HepG2 (cell line): ENCODE results near the gene ENTPD2. TPM values are rescaled to one million over a fixed set of nuclear protein-coding genes. Genes with fewer than 3 reads are reported as not detected.

Experiments used
- ARNT ChIP-seq: fragments of 450-650 bp; IDR thresholded peaks from 2 replicates; pipeline ENCODE4 v1.6.1; 2017
- ARNTL ChIP-seq: sonication (generic); formaldehyde crosslinking; IDR thresholded peaks from 2 replicates; pipeline ENCODE4 v1.4.0; 2020; ENCODE audit warnings: mild to moderate bottlenecking, missing genetic modification reagents
- CBX2 ChIP-seq, 2 experiments: fragments of 200-600 bp in 1 of 2; sonication (generic); formaldehyde crosslinking in 1 of 2; IDR thresholded peaks; 2 replicates each; pipeline versions ENCODE4 v1.7.0 to v1.8.1; 2018 to 2022; ENCODE audit warnings: low read depth in 2 of 2, low read length in 1 of 2, mild to moderate bottlenecking in 1 of 2, missing genetic modification reagents in 1 of 2
- CHD4 ChIP-seq: fragments of 200-600 bp; sonication (generic); IDR thresholded peaks from 2 replicates; pipeline ENCODE4 v1.7.0; 2017; ENCODE audit warnings: mild to moderate bottlenecking, low read length, borderline replicate concordance
- HMG20B ChIP-seq: conservative IDR thresholded peaks from 2 replicates; pipeline ENCODE4 v1.6.1; 2016; ENCODE audit warnings: missing genetic modification reagents, missing compliant biosample characterization
- JUNB ChIP-seq: sonication (generic); formaldehyde crosslinking; IDR thresholded peaks from 2 replicates; pipeline ENCODE4 v1.8.0; 2022; ENCODE audit warnings: missing genetic modification reagents, mild to moderate bottlenecking, borderline replicate concordance
- MYNN ChIP-seq: sonication (generic); formaldehyde crosslinking; IDR thresholded peaks from 2 replicates; pipeline ENCODE4 v1.4.0; 2020; ENCODE audit warnings: mild to moderate bottlenecking, low read depth, missing genetic modification reagents
- NFKB2 ChIP-seq: sonication (generic); formaldehyde crosslinking; IDR thresholded peaks from 2 replicates; pipeline ENCODE4 v1.4.0; 2020; ENCODE audit warnings: missing genetic modification reagents, borderline replicate concordance
- NR2F1 ChIP-seq, 2 experiments: fragments of 450-650 bp in 1 of 2; formaldehyde crosslinking in 1 of 2; IDR thresholded peaks; 2 replicates each; pipeline versions ENCODE4 v1.5.0 to v1.6.1; 2016 to 2020; ENCODE audit warnings: mild to moderate bottlenecking in 1 of 2, missing compliant biosample characterization in 1 of 2, missing genetic modification reagents in 1 of 2, moderate library complexity in 1 of 2
- RBM22 ChIP-seq: fragments of 200-400 bp; formaldehyde crosslinking; optimal IDR thresholded peaks from 2 replicates; pipeline ENCODE3; 2017; ENCODE audit warnings: mild to moderate bottlenecking, low read length, moderate library complexity
- RNF2 ChIP-seq: fragments of 450-650 bp; conservative IDR thresholded peaks from 2 replicates; pipeline ENCODE4 v1.6.1; 2016; ENCODE audit warnings: low read depth
- SIN3B ChIP-seq: fragments of 150-350 bp; IDR thresholded peaks from 2 replicates; pipeline ENCODE4 v1.6.1; 2014; ENCODE audit warnings: low read length
- SNAPC2 ChIP-seq: sonication (generic); formaldehyde crosslinking; IDR thresholded peaks from 2 replicates; pipeline ENCODE4 v1.8.1; 2022; ENCODE audit warnings: mild to moderate bottlenecking, missing genetic modification reagents
- SRSF9 ChIP-seq: fragments of 200-400 bp; formaldehyde crosslinking; IDR thresholded peaks from 2 replicates; pipeline ENCODE4 v1.6.1; 2018; ENCODE audit warnings: borderline replicate concordance, mild to moderate bottlenecking, low read depth, low read length; ENCODE audit not compliant: insufficient read depth, poor library complexity, severe bottlenecking
- TCF7 ChIP-seq: sonication (generic); IDR thresholded peaks from 2 replicates; pipeline ENCODE4 v1.6.1; 2016; ENCODE audit warnings: antibody characterized with exemption, low read depth
- ZFY ChIP-seq: sonication (generic); formaldehyde crosslinking; IDR thresholded peaks from 2 replicates; pipeline ENCODE4 v1.4.0; 2020; ENCODE audit warnings: missing genetic modification reagents
- ZKSCAN8 ChIP-seq: IDR thresholded peaks from 2 replicates; pipeline ENCODE4 v1.6.1; 2016; ENCODE audit warnings: borderline replicate concordance, missing genetic modification reagents, missing compliant biosample characterization
- ZMYM4 ChIP-seq: sonication (generic); formaldehyde crosslinking; IDR thresholded peaks from 2 replicates; pipeline ENCODE4 v1.8.1; 2023; ENCODE audit warnings: mild to moderate bottlenecking, missing genetic modification reagents
- ZNF232 ChIP-seq: sonication (generic); formaldehyde crosslinking; IDR thresholded peaks from 2 replicates; pipeline ENCODE4 v1.4.0; 2020; ENCODE audit warnings: missing genetic modification reagents, borderline replicate concordance
- ZNF274 ChIP-seq: sonication (generic); formaldehyde crosslinking; IDR thresholded peaks from 2 replicates; pipeline ENCODE4 v1.5.1; 2020; ENCODE audit warnings: mild to moderate bottlenecking, missing genetic modification reagents
- ZNF430 ChIP-seq: sonication (generic); formaldehyde crosslinking; IDR thresholded peaks from 2 replicates; pipeline ENCODE4 v1.9.0; 2021; ENCODE audit warnings: mild to moderate bottlenecking, missing genetic modification reagents
- ZNF547 ChIP-seq: sonication (generic); formaldehyde crosslinking; IDR thresholded peaks from 2 replicates; pipeline ENCODE4 v1.5.1; 2020; ENCODE audit warnings: mild to moderate bottlenecking, missing genetic modification reagents
- ZNF550 ChIP-seq: sonication (generic); formaldehyde crosslinking; IDR thresholded peaks from 2 replicates; pipeline ENCODE4 v1.4.0; 2020; ENCODE audit warnings: mild to moderate bottlenecking, missing genetic modification reagents, borderline replicate concordance
- ZNF710 ChIP-seq: sonication (generic); formaldehyde crosslinking; IDR thresholded peaks from 2 replicates; pipeline ENCODE4 v1.5.0; 2020; ENCODE audit warnings: mild to moderate bottlenecking, missing genetic modification reagents, borderline replicate concordance
- ZSCAN22 ChIP-seq: sonication (generic); formaldehyde crosslinking; IDR thresholded peaks from 2 replicates; pipeline ENCODE4 v1.4.0; 2020; ENCODE audit warnings: mild to moderate bottlenecking, missing genetic modification reagents
- polyA plus RNA-seq, 8 experiments: library from polyadenylated mRNA; depleted of rRNA in 3 of 8; stranded (reverse) in 7 of 8; unstranded in 1 of 8; fragments of >200 nt; fragmentation: Illumina TruSeq in 4 of 8; extraction: Trizol in 4 of 8; gene quantifications; 2 replicates each; pipeline versions ENCODE4 v1.2.1 to v1.2.3, GENCODE V29; 2011 to 2016; ENCODE audit warnings: low read depth in 4 of 8, missing spikeins in 1 of 8, mixed read lengths in 1 of 8; ENCODE audit not compliant: insufficient read depth in 1 of 8
- total RNA-seq, 5 experiments: library from RNA; depleted of rRNA; stranded (reverse); fragments of >200 nt; fragmentation: Illumina TruSeq; extraction: Trizol; gene quantifications; 2 replicates each; pipeline ENCODE4 v1.2.3, GENCODE V29; 2016; ENCODE audit warnings: low read depth in 1 of 5
- TF ChIP-seq, protein P1 (sequence below): sonication (generic); formaldehyde crosslinking; IDR thresholded peaks from 2 replicates; pipeline ENCODE4 v1.9.0; 2021; ENCODE audit warnings: missing genetic modification reagents, mild to moderate bottlenecking, borderline replicate concordance
- TF ChIP-seq, protein P2 (sequence below): sonication (generic); formaldehyde crosslinking; IDR thresholded peaks from 2 replicates; pipeline ENCODE4 v1.5.0; 2020; ENCODE audit warnings: missing genetic modification reagents, mild to moderate bottlenecking, borderline replicate concordance

The ENTPD2 gene
- total and polyA plus RNA-seq, 2 of the 13 experiments (the other 11 are each of a cell fraction or from before 2014, with no cell fraction given): 0.95 to 3.2 TPM

GRCh38 chr9:137086531-137087408 lies 32.9 kb upstream of the ENTPD2 start, which contains the start of gene MAN1B1 (continued):
- TF ChIP-seq NR2F1 (CRISPR knock-in tag; IDR thresholded peaks at IDR 0.05): no peak
- TF ChIP-seq ARNT: no peak
- TF ChIP-seq RBM22: no peak
- TF ChIP-seq NFKB2 (CRISPR knock-in tag): peak; percentile 59; the same call in 1 of the 2 replicates
- TF ChIP-seq CBX2 (IDR thresholded peaks at IDR 0.05; ENCODE audit: low read depth, low read length): no peak
- no peak for TF ChIP-seq CBX2 (CRISPR knock-in tag; IDR thresholded peaks at IDR 0.05; ENCODE audit: low read depth)
- TF ChIP-seq JUNB (CRISPR knock-in tag): no peak
- no peak for TF ChIP-seq TCF7
- peak; percentile 73; the same call in 1 of the 2 replicates for TF ChIP-seq ZNF547 (CRISPR knock-in tag)
- TF ChIP-seq ZFY (CRISPR knock-in tag): peak; percentile 84
- TF ChIP-seq ZMYM4: no peak
- peak; percentile 68; the same call in 1 of the 2 replicates for TF ChIP-seq ZNF430 (CRISPR knock-in tag)
- TF ChIP-seq ZKSCAN8: no peak; the same call in 1 of the 2 replicates
- TF ChIP-seq, protein P1, sequence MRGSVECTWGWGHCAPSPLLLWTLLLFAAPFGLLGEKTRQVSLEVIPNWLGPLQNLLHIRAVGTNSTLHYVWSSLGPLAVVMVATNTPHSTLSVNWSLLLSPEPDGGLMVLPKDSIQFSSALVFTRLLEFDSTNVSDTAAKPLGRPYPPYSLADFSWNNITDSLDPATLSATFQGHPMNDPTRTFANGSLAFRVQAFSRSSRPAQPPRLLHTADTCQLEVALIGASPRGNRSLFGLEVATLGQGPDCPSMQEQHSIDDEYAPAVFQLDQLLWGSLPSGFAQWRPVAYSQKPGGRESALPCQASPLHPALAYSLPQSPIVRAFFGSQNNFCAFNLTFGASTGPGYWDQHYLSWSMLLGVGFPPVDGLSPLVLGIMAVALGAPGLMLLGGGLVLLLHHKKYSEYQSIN (CRISPR knock-in tag): no peak
- TF ChIP-seq CHD4: no peak
- peak; percentile 92 for TF ChIP-seq ARNTL
- TF ChIP-seq ZNF274 (CRISPR knock-in tag): peak; percentile 18; the same call in 1 of the 2 replicates
- TF ChIP-seq SNAPC2 (CRISPR knock-in tag): no peak
- TF ChIP-seq ZNF232 (CRISPR knock-in tag): peak; percentile 14; the same call in 1 of the 2 replicates
- no peak; the same call in 1 of the 2 replicates for TF ChIP-seq RNF2
- TF ChIP-seq ZNF710 (CRISPR knock-in tag): no peak
- no peak for TF ChIP-seq SRSF9
- peak; percentile 13; the same call in 1 of the 2 replicates for TF ChIP-seq MYNN (CRISPR knock-in tag)
- no peak for TF ChIP-seq SIN3B
- no peak for TF ChIP-seq HMG20B (CRISPR knock-in tag)
- no peak for TF ChIP-seq ZNF550 (CRISPR knock-in tag)
- no peak for TF ChIP-seq ZSCAN22
- TF ChIP-seq, protein P2, sequence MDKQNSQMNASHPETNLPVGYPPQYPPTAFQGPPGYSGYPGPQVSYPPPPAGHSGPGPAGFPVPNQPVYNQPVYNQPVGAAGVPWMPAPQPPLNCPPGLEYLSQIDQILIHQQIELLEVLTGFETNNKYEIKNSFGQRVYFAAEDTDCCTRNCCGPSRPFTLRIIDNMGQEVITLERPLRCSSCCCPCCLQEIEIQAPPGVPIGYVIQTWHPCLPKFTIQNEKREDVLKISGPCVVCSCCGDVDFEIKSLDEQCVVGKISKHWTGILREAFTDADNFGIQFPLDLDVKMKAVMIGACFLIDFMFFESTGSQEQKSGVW (CRISPR knock-in tag): no peak
